IMR-90 (cell line): Measurements from ENCODE around the gene ALDH1A1. TPM values are rescaled to one million over a fixed set of nuclear protein-coding genes. Genes with fewer than 3 reads are reported as not detected.

ENCODE experiments used
- ATAC-seq: fragments of 200-7000 bp; cut with Tn5 transposase; 2 replicates; pipeline ENCODE4 v1.9.1; 2020; ENCODE audit warnings: low read depth, mild to moderate bottlenecking, moderate library complexity
- BruUV-seq: library from RNA; stranded (reverse); fragments of 400-500 nt; replicated peaks from 2 replicates; lab custom pipeline; 2021; lab: Mats Ljungman, UMichigan
- CTCF ChIA-PET: fragments of 300-600 bp; formaldehyde crosslinking; extraction: SDS; loops from one replicate; lab custom pipeline; 2021; ENCODE audit warnings: antibody characterized with exemption; lab: Yijun Ruan, JAX
- POLR2A ChIA-PET: fragments of 300-600 bp; sonication (Branson Sonifier 250); formaldehyde crosslinking; loops from one replicate; lab custom pipeline; 2022; ENCODE audit warnings: antibody characterized with exemption; ENCODE audit not compliant: unreplicated experiment; lab: Charles Lee
- DNase-seq: peaks from one replicate; pipeline ENCODE4 v3.0.0; 2013
- H2AFZ ChIP-seq: replicated peaks from 2 replicates; pipeline ENCODE3; 2013; ENCODE audit warnings: low read length, mild to moderate bottlenecking; ENCODE audit not compliant: poor library complexity
- H2AK5ac ChIP-seq: 2 replicates; pipeline ENCODE4 v1.6.1; 2013; ENCODE audit warnings: low read depth, low read length, inconsistent platforms
- H2AK9ac ChIP-seq: replicated peaks from 2 replicates; pipeline ENCODE3; 2013; ENCODE audit warnings: mild to moderate bottlenecking, low read depth, low read length, moderate library complexity; ENCODE audit not compliant: poor library complexity
- H2BK120ac ChIP-seq: 2 replicates; pipeline ENCODE4 v1.6.1; 2013; ENCODE audit warnings: low read depth, low read length, inconsistent platforms
- H2BK15ac ChIP-seq: 3 replicates; pipeline ENCODE4 v1.6.1; 2013; ENCODE audit warnings: low read depth, low read length, inconsistent platforms
- H2BK20ac ChIP-seq: 2 replicates; pipeline ENCODE4 v1.6.1; 2013; ENCODE audit warnings: low read depth, mild to moderate bottlenecking, inconsistent platforms, low read length, moderate library complexity
- H2BK5ac ChIP-seq: 2 replicates; pipeline ENCODE4 v1.6.1; 2013; ENCODE audit warnings: mild to moderate bottlenecking, low read depth, low read length, inconsistent platforms; ENCODE audit not compliant: poor library complexity, severe bottlenecking
- H3K14ac ChIP-seq: replicated peaks from 2 replicates; pipeline ENCODE4 v1.6.1; 2013; ENCODE audit warnings: low read depth, low read length, inconsistent platforms
- H3K18ac ChIP-seq: 2 replicates; pipeline ENCODE4 v1.6.1; 2013; ENCODE audit warnings: low read depth, low read length, control low read depth
- H3K23ac ChIP-seq: 2 replicates; pipeline ENCODE4 v1.6.1; 2013; ENCODE audit warnings: low read depth, low read length, inconsistent platforms
- H3K27ac ChIP-seq: 2 replicates; pipeline ENCODE4 v1.5.1; 2013; ENCODE audit warnings: mild to moderate bottlenecking, control low read depth, low read length; ENCODE audit not compliant: insufficient read depth
- H3K27me3 ChIP-seq: 2 replicates; pipeline ENCODE4 v1.6.1; 2013; ENCODE audit warnings: low read length; ENCODE audit not compliant: control insufficient read depth, insufficient read depth
- H3K36me3 ChIP-seq: 2 replicates; pipeline ENCODE4 v1.6.1; 2013; ENCODE audit warnings: low read length, mixed read lengths; ENCODE audit not compliant: control insufficient read depth, insufficient read depth
- H3K4ac ChIP-seq: 2 replicates; pipeline ENCODE4 v1.6.1; 2013; ENCODE audit warnings: low read depth, low read length, inconsistent platforms
- H3K4me1 ChIP-seq: 2 replicates; pipeline ENCODE4 v1.6.1; 2013; ENCODE audit warnings: low read length, mixed read lengths; ENCODE audit not compliant: control insufficient read depth, insufficient read depth
- H3K4me2 ChIP-seq: 2 replicates; pipeline ENCODE4 v1.6.1; 2013; ENCODE audit warnings: low read depth, mild to moderate bottlenecking, control low read depth, low read length, moderate library complexity
- H3K4me3 ChIP-seq: 2 replicates; pipeline ENCODE4 v1.5.1; 2013; ENCODE audit warnings: low read depth, mild to moderate bottlenecking, control low read depth, low read length, moderate library complexity; ENCODE audit not compliant: insufficient read depth
- H3K56ac ChIP-seq: 2 replicates; pipeline ENCODE4 v1.6.1; 2013; ENCODE audit warnings: low read length, inconsistent platforms; ENCODE audit not compliant: insufficient read depth; ENCODE audit errors: extremely low read depth
- H3K79me1 ChIP-seq, 2 experiments: 2 replicates each; pipeline ENCODE4 v1.6.1; 2013; ENCODE audit warnings: low read length in 2 of 2, inconsistent platforms in 1 of 2, low read depth in 1 of 2
- H3K9ac ChIP-seq: 2 replicates; pipeline ENCODE4 v1.6.1; 2013; ENCODE audit warnings: low read depth, low read length, control low read depth
- H3K9me1 ChIP-seq: 2 replicates; pipeline ENCODE4 v1.6.1; 2013; ENCODE audit warnings: low read length, inconsistent platforms; ENCODE audit not compliant: insufficient read depth
- H3K9me3 ChIP-seq: 2 replicates; pipeline ENCODE4 v1.6.1; 2013; ENCODE audit warnings: low read length; ENCODE audit not compliant: control insufficient read depth, insufficient read depth
- H4K20me1 ChIP-seq: 2 replicates; pipeline ENCODE4 v1.6.1; 2013; ENCODE audit warnings: low read length, inconsistent platforms; ENCODE audit not compliant: insufficient read depth
- H4K5ac ChIP-seq: 2 replicates; pipeline ENCODE4 v1.6.1; 2013; ENCODE audit warnings: mild to moderate bottlenecking, low read depth, low read length, control low read depth
- H4K8ac ChIP-seq, 2 experiments: 2 replicates each; pipeline ENCODE4 v1.6.1; 2013; ENCODE audit warnings: low read depth in 2 of 2, low read length in 2 of 2, control low read depth in 1 of 2, inconsistent platforms in 1 of 2
- H4K91ac ChIP-seq: 2 replicates; pipeline ENCODE4 v1.6.1; 2013; ENCODE audit warnings: low read depth, low read length, inconsistent platforms; ENCODE audit not compliant: insufficient read depth
- BHLHE40 ChIP-seq: fragments of 150-350 bp; IDR thresholded peaks from 2 replicates; pipeline ENCODE4 v1.6.1; 2016; ENCODE audit warnings: mild to moderate bottlenecking, low read depth, low read length
- CEBPB ChIP-seq: IDR thresholded peaks from 2 replicates; pipeline ENCODE4 v1.6.1; 2012; ENCODE audit warnings: low read depth, low read length, improper control_type of control experiment
- CHD1 ChIP-seq: IDR thresholded peaks from 2 replicates; pipeline ENCODE4 v1.6.1; 2012; ENCODE audit warnings: low read depth, low read length, improper control_type of control experiment
- ELK1 ChIP-seq: fragments of 150-350 bp; IDR thresholded peaks from 2 replicates; pipeline ENCODE4 v1.6.1; 2016; ENCODE audit warnings: low read depth, mild to moderate bottlenecking, low read length, moderate library complexity, borderline replicate concordance
- FOS ChIP-seq: fragments of 150-350 bp; IDR thresholded peaks from 2 replicates; pipeline ENCODE4 v1.6.1; 2016; ENCODE audit warnings: low read depth, low read length
- MAFK ChIP-seq: IDR thresholded peaks from 2 replicates; pipeline ENCODE4 v1.6.1; 2012; ENCODE audit warnings: low read depth, low read length, improper control_type of control experiment
- MAZ ChIP-seq: IDR thresholded peaks from 2 replicates; pipeline ENCODE4 v1.6.1; 2012; ENCODE audit warnings: low read depth, mild to moderate bottlenecking, low read length, improper control_type of control experiment, moderate library complexity, borderline replicate concordance
- MXI1 ChIP-seq: IDR thresholded peaks from 2 replicates; pipeline ENCODE4 v1.6.1; 2012; ENCODE audit warnings: low read depth, mild to moderate bottlenecking, low read length, moderate library complexity, borderline replicate concordance
- RAD21 ChIP-seq: IDR thresholded peaks from 2 replicates; pipeline ENCODE4 v1.6.1; 2012; ENCODE audit warnings: low read length, improper control_type of control experiment
- RCOR1 ChIP-seq: IDR thresholded peaks from 2 replicates; pipeline ENCODE4 v1.6.1; 2012; ENCODE audit warnings: mild to moderate bottlenecking, low read length, improper control_type of control experiment; ENCODE audit not compliant: insufficient replicate concordance
- RFX5 ChIP-seq: IDR thresholded peaks from 2 replicates; pipeline ENCODE4 v1.8.0; 2012; ENCODE audit warnings: low read depth, mild to moderate bottlenecking, low read length, moderate library complexity
- USF2 ChIP-seq: fragments of 150-350 bp; IDR thresholded peaks from 2 replicates; pipeline ENCODE4 v1.6.1; 2017; ENCODE audit warnings: mild to moderate bottlenecking, antibody characterized with exemption, low read length, low read depth
- WGBS, 2 experiments: methylation state at CpG; one replicate each; pipeline versions ENCODE4 v1.1.5 to v1.1.7; 2013; ENCODE audit warnings: missing lambda C conversion rate in 2 of 2; ENCODE audit not compliant: insufficient read length in 1 of 2; ENCODE audit errors: extremely low coverage in 2 of 2; 5-methylcytosine and 5-hydroxymethylcytosine counted together
- dilution Hi-C: fragments of 300-500 bp; cut with HindIII; formaldehyde crosslinking; loops from one replicate; pipeline ENCODE4 v1.14.3; 2018; ENCODE audit warnings: low sequenced_read_pairs; ENCODE audit not compliant: unreplicated experiment
- in situ Hi-C: fragments of 300-500 bp; cut with MboI; formaldehyde crosslinking; loops from 3 replicates; pipeline ENCODE4 v1.14.3; 2019; ENCODE audit warnings: low sequenced_read_pairs, inconsistent platforms, mixed read lengths
- intact Hi-C: fragments of 100-400 bp; cut with micrococcal nuclease; formaldehyde crosslinking; loops from 2 replicates; pipeline ENCODE4 v1.10.0; 2022
- polyA plus RNA-seq, 3 experiments: library from polyadenylated mRNA; depleted of rRNA; stranded (reverse); fragments of >200 nt; gene quantifications; 2 replicates each; pipeline ENCODE4 v1.2.3, GENCODE V29; 2012; ENCODE audit warnings: low replicate concordance in 1 of 3
- total RNA-seq: library from RNA; depleted of rRNA; stranded (reverse); fragments of >200 nt; gene quantifications from 2 replicates; pipeline ENCODE4 v1.2.3, GENCODE V29; 2012

The ALDH1A1 gene
- total and polyA plus RNA-seq, 2 of the 4 experiments (the other 2 are of a cell fraction) = not detected

DNA sequence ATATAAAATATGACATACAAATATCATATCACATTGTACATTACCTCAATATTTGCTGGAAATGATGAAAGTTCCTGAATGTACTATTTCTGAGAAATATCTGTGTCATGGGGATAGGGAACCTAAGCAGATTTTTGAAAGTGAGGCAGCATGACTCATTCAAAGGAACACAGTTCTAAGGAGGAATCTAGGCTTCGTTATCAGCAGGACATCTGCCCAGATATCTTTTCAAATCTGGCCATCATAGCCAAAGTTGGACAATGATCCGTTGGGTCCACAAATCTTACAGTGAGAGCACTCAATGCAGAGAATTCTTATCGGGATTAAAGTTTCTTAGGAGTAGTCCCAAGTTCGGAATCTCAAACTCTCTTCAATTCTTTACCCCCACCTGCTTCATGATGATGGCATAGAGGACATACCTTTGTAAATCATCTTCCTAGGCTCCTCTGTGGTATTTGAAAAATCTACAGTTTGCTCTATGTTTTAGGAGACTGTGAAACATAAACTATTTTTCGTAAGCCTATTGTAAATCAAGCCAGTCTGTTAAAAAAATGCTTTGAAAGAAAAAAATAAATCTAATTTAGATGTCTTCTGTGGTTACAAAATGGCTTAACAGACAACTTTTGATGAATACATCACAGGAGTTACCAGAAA lies 29.4 kb upstream of the ALDH1A1 start:
- H3K79me1 ChIP-seq = no peaks in the 10 kb centered on the region
- H3K4me3 ChIP-seq = no peak overlapping the region
- no peak overlapping the region for H4K8ac ChIP-seq
- in situ Hi-C loops = no loop called here
- intact Hi-C loops = loop anchor here (10.0 kb wide), 1 partner anchor 747 kb away; no protein-coding TSS in a partner anchor
- WGBS, 2 experiments = no CpG with 5 or more reads among the region's 5 CpGs
- no peak overlapping the region for H3K9ac ChIP-seq
- no peak overlapping the region for H2AFZ ChIP-seq
- no peaks in the 10 kb centered on the region for H3K9me3 ChIP-seq
- H3K18ac ChIP-seq = no peak overlapping the region
- ATAC-seq (no peak), DNase-seq (no peak)
- no peaks in the 10 kb centered on the region for H4K20me1 ChIP-seq
- H3K9me1 ChIP-seq = no peaks in the 10 kb centered on the region
- H3K36me3 ChIP-seq = no peaks in the 10 kb centered on the region
- no peak overlapping the region for H2BK120ac ChIP-seq
- H3K4me1 ChIP-seq = no peaks in the 10 kb centered on the region
- no peaks in the 10 kb centered on the region; the same call in 1 of the 2 replicates for H3K27me3 ChIP-seq
- H4K91ac ChIP-seq = no peak overlapping the region
- H3K4me2 ChIP-seq = no peak overlapping the region
- CTCF ChIA-PET = interaction anchor here (0.7 to 1.2 kb wide), 2 partner anchors 16 to 34 kb away, joined by 3 to 4 read pairs; no protein-coding TSS in a partner anchor
- H4K5ac ChIP-seq = no peak overlapping the region
- H2BK5ac ChIP-seq = no peak overlapping the region
- dilution Hi-C loops = no loop called here
- TF ChIP-seq CEBPB (no peak), ELK1 (no peak), USF2 (no peak), BHLHE40 (no peak), FOS (no peak), RAD21 (no peak), MXI1 (no peak), RCOR1 (no peak), RFX5 (no peak), MAZ (no peak), MAFK (no peak), CHD1 (no peak)
- no peak overlapping the region for H3K27ac ChIP-seq
- no peak overlapping the region for H3K4ac ChIP-seq
- BruUV-seq = no TSS peak
- no peak overlapping the region for H3K14ac ChIP-seq
- H2BK20ac ChIP-seq = no peak overlapping the region
- POLR2A ChIA-PET = no interaction called here
- no peak overlapping the region for H3K56ac ChIP-seq
- H2AK9ac ChIP-seq = no peak overlapping the region
- H3K23ac ChIP-seq = no peak overlapping the region
- no peak overlapping the region for H2AK5ac ChIP-seq
- H2BK15ac ChIP-seq = no peak overlapping the region
